GM12892 (cell line): ENCODE measurements around the gene TBC1D22A.

Experiments used
- DNase-seq: peaks from one replicate; pipeline ENCODE4 v3.0.0; 2011; ENCODE audit not compliant: insufficient read length
- FAIRE-seq: peaks from 2 replicates; lab custom pipeline; 2011; peaks lifted over from hg19 to GRCh38; lab: Jason Lieb, UNC
- POLR2A ChIP-seq: IDR thresholded peaks from 2 replicates; pipeline ENCODE4 v1.6.1; 2011; ENCODE audit warnings: low read depth, low read length, control low read depth
- POLR2AphosphoS5 ChIP-seq: IDR thresholded peaks from 2 replicates; pipeline ENCODE4 v1.6.1; 2011; ENCODE audit warnings: low read depth, low read length, control low read depth
- TAF1 ChIP-seq: IDR thresholded peaks from 2 replicates; pipeline ENCODE4 v1.6.1; 2011; ENCODE audit warnings: low read depth, mild to moderate bottlenecking, control low read depth, low read length, borderline replicate concordance

TBC1D22A gene

DNA sequence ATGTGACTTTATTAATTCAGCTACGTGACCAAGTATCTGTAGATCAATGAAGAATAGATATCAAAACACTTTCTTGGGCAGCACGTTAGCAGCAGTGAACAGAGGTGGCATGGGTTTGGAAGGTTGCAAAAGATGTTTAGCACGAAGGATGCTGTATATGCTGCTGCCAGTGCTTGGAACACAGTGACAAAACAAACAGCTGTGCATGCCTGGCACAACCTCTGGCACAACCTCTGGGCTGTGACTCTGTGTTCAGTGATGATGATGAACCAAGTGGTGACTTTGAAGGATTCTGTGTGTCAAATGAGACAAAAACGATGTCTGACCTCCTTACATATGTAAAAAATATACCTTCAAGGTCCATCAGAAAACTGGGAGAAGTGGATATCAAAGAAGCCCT is 104.7 kb downstream of the TBC1D22A start:
- DNase-seq = no peak
- FAIRE-seq = no peak
- no peak for TF ChIP-seq TAF1
- no peak for TF ChIP-seq POLR2AphosphoS5
- TF ChIP-seq POLR2A = no peak

GRCh38 chr22:46869329-46869728 is 106.9 kb downstream of the TBC1D22A start:
- no peak for FAIRE-seq
- no peak for DNase-seq
- TF ChIP-seq POLR2A (no peak), POLR2AphosphoS5 (no peak), TAF1 (no peak)

GRCh38 chr22:46869831-46870441 is 107.5 kb downstream of the TBC1D22A start:
- FAIRE-seq = no peak
- TF ChIP-seq POLR2A (no peak), TAF1 (no peak), POLR2AphosphoS5 (no peak)
- DNase-seq = no peak

DNA sequence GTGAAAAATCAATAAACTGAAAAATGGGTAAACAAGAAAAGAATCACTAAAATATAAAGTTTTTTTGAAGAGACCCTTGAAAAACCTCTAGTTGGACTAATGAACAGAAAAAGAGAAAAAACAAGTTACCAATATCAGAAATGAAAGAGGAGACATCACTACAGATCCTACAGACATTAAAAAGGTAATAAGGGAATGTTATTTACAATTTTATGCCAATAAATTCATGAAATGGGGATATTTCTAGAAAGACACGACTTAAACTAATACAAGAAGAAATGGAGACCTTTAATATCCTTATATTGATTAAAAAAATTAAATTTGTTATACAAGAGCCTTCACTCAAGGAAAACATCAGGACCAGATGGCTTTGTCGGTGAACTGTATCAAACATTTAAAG is 109.4 kb downstream of the TBC1D22A start:
- TF ChIP-seq POLR2AphosphoS5 (no peak), TAF1 (no peak), POLR2A (no peak)
- DNase-seq (no peak), FAIRE-seq (no peak)

DNA sequence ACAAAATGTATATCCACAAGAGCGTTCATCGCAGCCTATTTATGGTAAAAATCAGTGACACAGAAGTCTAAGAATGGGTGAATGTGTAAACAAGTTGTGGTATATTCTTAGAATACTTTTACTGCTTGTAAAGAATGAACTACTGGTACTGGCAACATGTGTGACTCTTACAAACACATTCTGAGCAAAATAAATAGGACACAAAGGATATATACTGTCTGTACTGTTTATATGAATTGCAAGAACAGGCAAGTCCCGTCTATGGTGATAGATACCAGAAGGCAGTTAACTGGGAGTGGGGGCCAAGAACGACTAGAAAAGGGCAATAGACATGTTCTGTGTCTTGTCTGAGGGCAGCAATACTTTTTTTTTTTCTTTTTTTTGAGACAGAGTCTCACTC is 112.6 kb downstream of the TBC1D22A start:
- FAIRE-seq = no peak
- TF ChIP-seq POLR2AphosphoS5 (no peak), POLR2A (no peak), TAF1 (no peak)
- no peak for DNase-seq

DNA sequence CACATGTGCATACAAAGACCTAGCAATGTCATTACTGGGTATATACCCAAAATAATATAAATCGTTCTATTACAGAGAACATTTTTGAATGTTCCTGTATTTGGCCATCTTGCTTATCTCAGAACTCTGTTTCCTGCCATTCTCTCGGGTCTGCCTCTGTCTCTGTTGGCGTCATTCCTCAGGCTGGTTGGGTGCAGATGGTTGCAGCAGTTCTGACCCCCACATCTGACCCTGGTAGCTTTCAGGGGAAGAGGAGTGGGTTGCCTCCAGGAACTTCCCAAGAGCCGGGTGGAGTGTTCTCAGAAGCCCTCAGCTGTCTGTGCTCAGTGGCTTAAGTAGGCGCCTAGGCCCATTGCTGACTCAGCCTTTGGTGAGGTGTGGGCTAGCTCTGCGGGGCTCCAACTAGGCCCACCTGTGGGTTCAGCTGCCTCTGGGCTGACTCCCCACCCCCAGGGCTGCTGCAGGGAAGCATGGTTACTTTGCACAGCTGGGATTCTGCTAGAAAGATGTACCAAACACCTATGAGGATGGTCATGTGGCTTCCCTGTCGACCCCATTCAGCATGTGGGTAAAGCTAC is 114.0 kb downstream of the TBC1D22A start:
- no peak for FAIRE-seq
- no peak for DNase-seq
- TF ChIP-seq TAF1 (no peak), POLR2A (no peak), POLR2AphosphoS5 (no peak)

GRCh38 chr22:46878191-46878948 is 115.9 kb downstream of the TBC1D22A start:
- DNase-seq (no peak), FAIRE-seq (no peak)

DNA sequence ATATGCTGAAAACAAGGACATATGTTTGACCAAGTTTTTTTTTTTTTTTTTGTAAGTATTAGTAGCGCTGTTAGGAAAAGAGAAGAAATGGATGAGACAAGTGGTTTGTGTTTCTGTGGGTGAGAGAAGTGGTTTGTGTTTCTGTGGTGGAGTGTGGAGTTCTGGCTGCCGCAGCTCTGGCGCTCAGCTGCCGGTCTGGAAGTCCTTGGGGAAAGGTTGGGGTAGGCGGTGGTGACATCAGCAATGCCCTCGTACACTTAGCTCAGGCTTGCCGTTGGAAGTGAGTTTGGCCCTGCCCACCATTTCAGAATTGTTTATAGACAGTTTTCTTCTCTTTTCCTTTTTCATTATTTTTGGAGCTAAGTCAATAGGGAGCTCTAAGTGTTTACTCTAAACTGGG is 116.6 kb downstream of the TBC1D22A start:
- FAIRE-seq (no peak), DNase-seq (no peak)
- TF ChIP-seq POLR2A = no peak
- no peak for TF ChIP-seq TAF1
- no peak for TF ChIP-seq POLR2AphosphoS5

More at GRCh38 chr22:46878191-46878948, 115.9 kb downstream of the TBC1D22A start:
- TF ChIP-seq POLR2AphosphoS5 (no peak), POLR2A (no peak), TAF1 (no peak)

- FAIRE-seq = no peak
Measured at GRCh38 chr22:46881373-46882118, 119.1 kb downstream of the TBC1D22A start.

GRCh38 chr22:46883092-46883910 is 120.9 kb downstream of the TBC1D22A start:
- TF ChIP-seq TAF1 (no peak), POLR2AphosphoS5 (no peak), POLR2A (no peak)
- FAIRE-seq = no peak
- no peak for DNase-seq

More at GRCh38 chr22:46881373-46882118, 119.1 kb downstream of the TBC1D22A start:
- no peak for TF ChIP-seq TAF1
- TF ChIP-seq POLR2AphosphoS5 = no peak
- no peak for TF ChIP-seq POLR2A
- no peak for DNase-seq

GRCh38 chr22:46884365-46884764 is 121.9 kb downstream of the TBC1D22A start:
- no peak for TF ChIP-seq POLR2A
- TF ChIP-seq POLR2AphosphoS5 = no peak
- TF ChIP-seq TAF1 = no peak
- DNase-seq (no peak), FAIRE-seq (no peak)
